Medulla oblongata (tissue), 1 donor: ENCODE results near the gene CDH13.

Experiments
- DNase-seq: peaks from one replicate; pipeline ENCODE4 v3.0.0-alpha.2; 2015; ENCODE audit errors: extremely low spot score

Gene CDH13

GRCh38 chr16:83162791-83163190, 536.0 kb downstream of the CDH13 start:
- no peak for DNase-seq

GRCh38 chr16:83164816-83165215, 538.0 kb downstream of the CDH13 start:
- DNase-seq = no peak

GRCh38 chr16:83171396-83171795, 544.6 kb downstream of the CDH13 start:
- no peak for DNase-seq

GRCh38 chr16:83174671-83175070, 547.9 kb downstream of the CDH13 start:
- DNase-seq = no peak

GRCh38 chr16:83176802-83177201, 550.0 kb downstream of the CDH13 start:
- peak; percentile 28 for DNase-seq

- DNase-seq = no peak
Measured at GRCh38 chr16:83185902-83186301, 559.1 kb downstream of the CDH13 start.

- DNase-seq = no peak
Measured at GRCh38 chr16:83187405-83187804, 560.6 kb downstream of the CDH13 start.

GRCh38 chr16:83196796-83197195, 570.0 kb downstream of the CDH13 start:
- DNase-seq = no peak

GRCh38 chr16:83197450-83197849, 570.7 kb downstream of the CDH13 start:
- DNase-seq = no peak

- DNase-seq = no peak
Measured at GRCh38 chr16:83198977-83199376, 572.2 kb downstream of the CDH13 start.

- peak; percentile 52 for DNase-seq
Measured at GRCh38 chr16:83200005-83200779, 573.4 kb downstream of the CDH13 start.

GRCh38 chr16:83201748-83202147, 575.0 kb downstream of the CDH13 start:
- DNase-seq = no peak

GRCh38 chr16:83205896-83206295, 579.1 kb downstream of the CDH13 start:
- no peak for DNase-seq

- DNase-seq = no peak
Measured at GRCh38 chr16:83206426-83206825, 579.7 kb downstream of the CDH13 start.

GRCh38 chr16:83211711-83212110, 584.9 kb downstream of the CDH13 start:
- DNase-seq = no peak

GRCh38 chr16:83212301-83212841, 585.6 kb downstream of the CDH13 start:
- no peak for DNase-seq

- DNase-seq = no peak
Measured at GRCh38 chr16:83214671-83215070, 587.9 kb downstream of the CDH13 start.

- DNase-seq = no peak
Measured at GRCh38 chr16:83215406-83216001, 588.7 kb downstream of the CDH13 start.

GRCh38 chr16:83219285-83219684, 592.5 kb downstream of the CDH13 start:
- no peak for DNase-seq

GRCh38 chr16:83220066-83220465, 593.3 kb downstream of the CDH13 start:
- DNase-seq = no peak

GRCh38 chr16:83224642-83225041, 597.9 kb downstream of the CDH13 start:
- no peak for DNase-seq

GRCh38 chr16:83227336-83227735, 600.6 kb downstream of the CDH13 start:
- no peak for DNase-seq

GRCh38 chr16:83231729-83232128, 605.0 kb downstream of the CDH13 start:
- DNase-seq = no peak
